DND-41 (cell line): ENCODE measurements around the gene PINK1.
A peak's percentile ranks its signal among the peaks of the same experiment; 100 is the strongest.

Source experiments
- ATAC-seq: fragments of 200-7000 bp; cut with Tn5 transposase; 3 replicates; pipeline ENCODE4 v1.9.1; 2021; ENCODE audit warnings: low read depth; ENCODE audit not compliant: insufficient read depth
- DNase-seq: peaks from one replicate; pipeline ENCODE4 v3.0.0-alpha.2; 2020
- H2AFZ ChIP-seq: 2 replicates; pipeline ENCODE4 v1.6.0; 2012; ENCODE audit warnings: low read depth, low read length
- H3K27ac ChIP-seq: 2 replicates; pipeline ENCODE4 v1.5.1; 2012; ENCODE audit warnings: low read length, inconsistent platforms
- H3K27me3 ChIP-seq: fragments of 200-600 bp; sonication (generic); 2 replicates; pipeline ENCODE4 v1.6.0; 2012; ENCODE audit warnings: low read length, mild to moderate bottlenecking, inconsistent platforms; ENCODE audit not compliant: insufficient read depth, poor library complexity
- H3K36me3 ChIP-seq: 2 replicates; pipeline ENCODE4 v1.5.1; 2012; ENCODE audit warnings: low read length, inconsistent platforms; ENCODE audit not compliant: insufficient read depth
- H3K4me1 ChIP-seq: 2 replicates; pipeline ENCODE4 v1.5.1; 2012; ENCODE audit warnings: mild to moderate bottlenecking, low read length; ENCODE audit not compliant: insufficient read depth
- H3K4me2 ChIP-seq: 2 replicates; pipeline ENCODE4 v1.6.0; 2012; ENCODE audit warnings: mild to moderate bottlenecking, moderate library complexity, low read length, inconsistent platforms; ENCODE audit not compliant: insufficient read depth
- H3K4me3 ChIP-seq, 2 experiments: fragments of 200-600 bp in 1 of 2; shearing (Covaris generic) in 1 of 2; 2 replicates each; pipeline ENCODE4 v1.5.1; 2012 to 2016; ENCODE audit warnings: inconsistent platforms in 2 of 2, low read length in 2 of 2, mild to moderate bottlenecking in 2 of 2, low read depth in 1 of 2, moderate library complexity in 1 of 2
- H3K79me2 ChIP-seq: 2 replicates; pipeline ENCODE4 v1.6.0; 2012; ENCODE audit warnings: low read length, inconsistent platforms; ENCODE audit not compliant: insufficient read depth
- H3K9ac ChIP-seq: 2 replicates; pipeline ENCODE4 v1.6.0; 2012; ENCODE audit warnings: low read depth, mild to moderate bottlenecking, inconsistent platforms, low read length, moderate library complexity
- H3K9me3 ChIP-seq: 2 replicates; pipeline ENCODE4 v1.5.1; 2012; ENCODE audit warnings: low read length, moderate library complexity, mild to moderate bottlenecking, inconsistent platforms; ENCODE audit not compliant: insufficient read depth, severe bottlenecking
- H4K20me1 ChIP-seq: 2 replicates; pipeline ENCODE4 v1.6.0; 2012; ENCODE audit warnings: low read length; ENCODE audit not compliant: insufficient read depth
- CTCF ChIP-seq: IDR thresholded peaks from 2 replicates; pipeline ENCODE4 v1.5.1; 2012; ENCODE audit warnings: borderline replicate concordance, low read length, moderate library complexity, mild to moderate bottlenecking; ENCODE audit not compliant: poor library complexity, severe bottlenecking; ENCODE audit errors: extremely low read depth
- EZH2 ChIP-seq: IDR thresholded peaks from 3 replicates; pipeline ENCODE4 v1.6.1; 2012; ENCODE audit warnings: borderline replicate concordance, low read depth, mild to moderate bottlenecking, moderate library complexity, low read length, inconsistent platforms; ENCODE audit not compliant: severe bottlenecking

The PINK1 gene

GRCh38 chr1:20633190-20634064 lies at the start of gene PINK1:
TSS of gene PINK1 (plus strand) at chr1:20633458. CDS start at chr1:20633549, 91 bp downstream.
- peak within 1 kb of the TSS; percentile 94 for H3K9ac ChIP-seq
- TF ChIP-seq EZH2 (no peak), CTCF (peak; percentile 99)
- peak within 1 kb of the TSS; percentile 94 to 95; a peak in 3 of 4 replicates for H3K4me3 ChIP-seq
- H2AFZ ChIP-seq = peak within 1 kb of the TSS; percentile 99
- H3K27ac ChIP-seq = peak within 1 kb of the TSS; percentile 66
- DNase-seq = peak; percentile 82
- H3K27me3 ChIP-seq = no peaks in the 10 kb centered on the region
- peaks cover 20% of the 10 kb centered on the region for H3K4me1 ChIP-seq
- peaks cover 4% of the 10 kb centered on the region; the same call in 1 of the 2 replicates for H4K20me1 ChIP-seq
- H3K4me2 ChIP-seq = peak within 1 kb of the TSS; percentile 77
- no peaks in the 10 kb centered on the region; the same call in 1 of the 2 replicates for H3K79me2 ChIP-seq
- no peaks in the 10 kb centered on the region for H3K9me3 ChIP-seq
- peak; percentile 84 for ATAC-seq
- H3K36me3 ChIP-seq = peaks cover 4% of the 10 kb centered on the region

- TF ChIP-seq CTCF = no peak
- no peak for TF ChIP-seq EZH2
- no peaks in the 10 kb centered on the region for H3K4me1 ChIP-seq
- H3K27me3 ChIP-seq = peaks cover 5% of the 10 kb centered on the region
- no peak overlapping the region for H3K27ac ChIP-seq
- H4K20me1 ChIP-seq = no peaks in the 10 kb centered on the region
- no peaks in the 10 kb centered on the region for H3K36me3 ChIP-seq
- H3K9me3 ChIP-seq = no peaks in the 10 kb centered on the region
- no peak overlapping the region for H2AFZ ChIP-seq
- DNase-seq (no peak), ATAC-seq (no peak)
- H3K9ac ChIP-seq = no peak overlapping the region
- H3K4me3 ChIP-seq = no peak overlapping the region
- H3K79me2 ChIP-seq = no peaks in the 10 kb centered on the region
- H3K4me2 ChIP-seq = no peak overlapping the region
Measured at GRCh38 chr1:20584890-20585289, 48.4 kb upstream of the PINK1 start.

GRCh38 chr1:20586953-20587660 lies 46.2 kb upstream of the PINK1 start:
- Histone ChIP-seq H3K27ac (no peak overlapping the region), H3K27me3 (peaks cover 11% of the 10 kb centered on the region), H3K79me2 (no peaks in the 10 kb centered on the region), H3K36me3 (no peaks in the 10 kb centered on the region), H3K9ac (no peak overlapping the region), H3K9me3 (no peaks in the 10 kb centered on the region), H3K4me1 (no peaks in the 10 kb centered on the region), H2AFZ (no peak overlapping the region), H3K4me2 (no peak overlapping the region), H3K4me3 (no peak overlapping the region), H4K20me1 (no peaks in the 10 kb centered on the region)
- DNase-seq = no peak
- TF ChIP-seq EZH2 (no peak), CTCF (no peak)
- ATAC-seq = no peak
